GM12878 (cell line): Measurements from ENCODE around the gene MEIS1. TPM values are rescaled to one million over a fixed set of nuclear protein-coding genes. Genes with fewer than 3 reads are reported as not detected.

Experiments used
- CUX1 ChIP-seq: IDR thresholded peaks from 2 replicates; pipeline ENCODE4 v1.6.1; 2012; ENCODE audit warnings: improper control_type of control experiment, low read depth, low read length; ENCODE audit not compliant: insufficient replicate concordance
- E4F1 ChIP-seq: fragments of 450-650 bp; IDR thresholded peaks from 2 replicates; pipeline ENCODE4 v1.6.1; 2018; ENCODE audit warnings: borderline replicate concordance, mild to moderate bottlenecking; ENCODE audit not compliant: partially characterized antibody
- IKZF2 ChIP-seq, 2 experiments: fragments of 450-650 bp; IDR thresholded peaks; 2 replicates each; pipeline ENCODE4 v1.6.1; 2017; ENCODE audit warnings: mild to moderate bottlenecking in 2 of 2, moderate library complexity in 2 of 2
- ZBTB11 ChIP-seq: fragments of 450-650 bp; formaldehyde crosslinking; IDR thresholded peaks from 2 replicates; pipeline ENCODE4 v1.5.0; 2022; ENCODE audit warnings: mild to moderate bottlenecking, missing genetic modification characterization
- polyA plus RNA-seq, 11 experiments: library from polyadenylated mRNA; depleted of rRNA in 4 of 11; unstranded in 6 of 11; stranded (reverse) in 5 of 11; fragments of >200 nt; fragmentation: Nextera tagmentation in 4 of 11; fragmentation: Illumina TruSeq in 1 of 11; extraction: Ambion mirVana in 4 of 11; extraction: Trizol in 1 of 11; gene quantifications; 1 replicate in 1 of 11; 2 replicates in 10 of 11; pipeline versions ENCODE4 v1.2.1 to v1.2.3, GENCODE V29; 2011 to 2016; ENCODE audit warnings: inconsistent platforms in 2 of 11, missing spikeins in 2 of 11, low read depth in 1 of 11
- total RNA-seq, 4 experiments: library from RNA; depleted of rRNA in 3 of 4; stranded (reverse); fragments of >200 nt in 3 of 4; fragmentation: Illumina TruSeq in 1 of 4; extraction: Trizol in 1 of 4; gene quantifications; 2 replicates each; pipeline versions ENCODE4 v1.2.1 to v1.2.3, GENCODE V29; 2013 to 2021

Gene MEIS1
- total and polyA plus RNA-seq, 10 of the 15 experiments (the other 5 are each of a cell fraction or from before 2014, with no cell fraction given), result 0.04 to 0.31 (median 0.14) TPM; not detected in 6

- TF ChIP-seq E4F1 (no peak), ZBTB11 (CRISPR knock-in tag) (no peak), CUX1 (no peak), IKZF2 (IDR thresholded peaks at IDR 0.05) (no peak)
- TF ChIP-seq, all 136 proteins: peak for 0
These were observed 47.7 kb upstream of the MEIS1 start (continued) for GRCh38 chr2:66387016-66387753.
